GM19463 (cell line): ENCODE data around the gene WNT5A.

Experiments
- ATAC-seq: cut with Tn5 transposase; IDR thresholded peaks from one replicate; pipeline ENCODE4 v1.9.1; 2021; ENCODE audit warnings: mild to moderate bottlenecking, moderate library complexity; ENCODE audit not compliant: unreplicated experiment

The WNT5A gene

GRCh38 chr3:55486857-55487380 lies at the start of gene WNT5A:
Gene WNT5A (minus strand): TSS chr3:55487306. CDS start chr3:55486985, 321 bp downstream.
- no peak for ATAC-seq

- ATAC-seq = no peak
These were observed 47.8 kb upstream of the WNT5A start for GRCh38 chr3:55534876-55535275.

- no peak for ATAC-seq
These were observed 45.7 kb upstream of the WNT5A start for GRCh38 chr3:55532806-55533205.

DNA sequence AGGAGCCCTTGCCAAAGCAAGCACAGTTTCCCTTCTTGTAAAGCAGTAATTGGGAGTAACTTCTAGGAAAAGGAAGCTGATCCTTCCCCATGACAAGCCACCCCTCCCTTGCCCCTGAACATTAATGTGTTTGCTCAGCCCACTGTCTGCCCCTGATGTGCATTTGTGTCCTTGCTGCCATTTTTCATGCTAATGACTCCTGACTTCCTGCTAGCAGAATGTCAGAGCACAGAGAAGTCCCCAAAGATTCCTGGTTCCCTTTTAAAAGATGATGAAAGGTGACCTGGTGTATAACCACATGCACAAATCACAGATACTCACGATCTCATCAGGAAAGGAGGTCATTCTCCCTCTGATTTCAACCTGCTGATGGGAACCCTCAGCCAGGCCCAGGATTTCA lies 44.2 kb upstream of the WNT5A start:
- ATAC-seq = no peak

- no peak for ATAC-seq
These were observed 40.3 kb upstream of the WNT5A start for GRCh38 chr3:55527361-55527760.

GRCh38 chr3:55526332-55527030 lies 39.4 kb upstream of the WNT5A start:
- ATAC-seq = no peak

GRCh38 chr3:55525436-55525835 lies 38.3 kb upstream of the WNT5A start:
- no peak for ATAC-seq

GRCh38 chr3:55524565-55525244 lies 37.6 kb upstream of the WNT5A start:
- ATAC-seq = no peak

DNA sequence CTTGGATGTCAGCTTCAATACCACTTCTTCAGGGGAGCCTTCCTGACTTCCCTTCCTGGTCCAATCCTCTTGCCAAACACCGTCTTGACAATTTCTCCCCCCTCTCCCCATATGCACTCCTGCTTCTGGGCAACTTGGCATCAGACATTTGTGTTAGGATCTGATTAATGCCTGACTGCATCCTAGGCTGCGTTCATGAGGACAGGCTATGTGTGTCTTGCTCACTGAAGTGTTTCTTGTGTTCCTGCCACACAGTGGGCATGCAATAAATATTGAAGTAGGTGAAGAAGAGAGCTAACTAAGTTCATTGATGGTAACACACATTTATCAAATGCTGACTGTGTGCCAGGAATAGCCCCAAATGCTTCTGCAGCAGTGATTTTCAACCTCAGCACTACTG lies 36.4 kb upstream of the WNT5A start:
- ATAC-seq = no peak

- no peak for ATAC-seq
These were observed 34.8 kb upstream of the WNT5A start for GRCh38 chr3:55521738-55522421.

GRCh38 chr3:55521064-55521737 lies 34.1 kb upstream of the WNT5A start:
- ATAC-seq = no peak

DNA sequence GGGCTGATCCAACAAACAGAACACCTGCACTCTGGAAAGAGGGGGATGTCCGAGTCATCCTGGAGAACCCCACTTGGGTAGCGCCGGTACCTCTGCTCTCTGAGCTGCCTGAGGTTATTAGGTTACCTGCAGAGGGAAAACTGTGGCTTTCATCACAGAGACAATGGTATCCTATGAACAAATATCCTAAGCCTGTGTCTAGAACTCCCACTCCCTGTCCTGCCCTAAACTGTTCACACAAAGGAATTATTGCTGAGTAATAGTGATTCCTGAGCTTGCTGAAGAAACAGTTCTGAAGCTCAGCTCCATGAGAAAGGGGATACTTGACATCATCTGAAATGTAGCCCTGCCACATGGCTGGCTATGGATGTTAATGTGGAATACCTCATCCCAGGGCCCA lies 31.9 kb upstream of the WNT5A start:
- no peak for ATAC-seq

DNA sequence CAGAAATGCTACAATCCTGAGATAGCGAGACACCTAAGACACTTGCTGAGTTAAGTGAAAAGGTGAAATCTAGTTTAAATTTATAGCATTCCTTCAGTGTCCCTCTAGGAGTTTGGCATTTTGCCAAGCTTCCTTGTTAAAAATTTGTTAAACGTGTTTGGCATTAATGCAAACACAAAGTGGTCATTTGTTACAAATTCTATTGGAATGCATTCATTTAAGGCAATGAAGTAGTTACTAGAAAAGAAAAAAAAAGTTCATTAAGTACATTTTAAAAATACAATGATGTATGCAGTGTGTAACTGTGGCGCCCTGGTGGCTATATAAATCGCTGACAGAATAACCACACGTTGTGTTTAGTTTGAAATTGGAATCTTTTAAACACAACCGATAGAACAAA lies 31.3 kb upstream of the WNT5A start:
- no peak for ATAC-seq

- ATAC-seq = no peak
These were observed 29.4 kb upstream of the WNT5A start for GRCh38 chr3:55516392-55517030.

GRCh38 chr3:55515550-55516246 lies 28.6 kb upstream of the WNT5A start:
- ATAC-seq = no peak

GRCh38 chr3:55514962-55515361 lies 27.9 kb upstream of the WNT5A start:
- ATAC-seq = no peak

DNA sequence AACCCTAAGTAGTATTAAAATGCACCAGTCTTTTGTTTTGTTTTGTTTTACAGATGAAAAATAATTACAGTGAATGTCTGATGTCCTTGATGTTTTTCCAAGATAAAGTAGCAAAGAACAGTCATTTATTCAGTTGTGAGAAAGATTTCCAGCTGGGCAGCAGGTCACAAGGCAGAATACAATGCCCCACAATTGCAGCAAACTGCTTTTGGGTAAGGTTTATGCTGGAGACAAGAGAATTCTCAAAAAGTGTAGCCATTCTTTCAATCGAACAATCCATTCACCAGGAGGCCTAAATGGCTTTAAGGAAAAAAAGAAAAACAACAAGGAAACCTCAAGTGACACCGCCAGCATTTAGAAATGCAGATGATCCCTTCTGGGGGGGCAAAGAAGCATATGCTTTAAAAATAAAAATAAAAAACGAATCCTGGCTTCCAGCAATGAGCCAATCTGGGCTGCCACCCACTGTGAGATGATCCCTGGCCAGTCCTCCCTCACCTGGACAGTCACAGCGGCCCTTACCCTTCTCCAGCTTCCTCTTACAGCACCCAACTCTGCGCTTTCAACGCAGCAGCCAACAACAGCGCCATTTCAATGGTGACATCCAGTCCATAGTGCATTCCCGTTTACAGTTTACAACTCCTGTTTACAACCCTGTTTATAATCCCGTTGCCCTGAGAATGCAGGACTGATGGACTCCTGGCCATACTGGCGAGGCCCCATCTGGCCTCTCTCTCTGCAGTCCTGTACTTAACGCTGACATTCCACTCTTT lies 25.7 kb upstream of the WNT5A start:
- ATAC-seq = no peak

GRCh38 chr3:55511895-55512570 lies 24.9 kb upstream of the WNT5A start:
- no peak for ATAC-seq

GRCh38 chr3:55508335-55508734 lies 21.2 kb upstream of the WNT5A start:
- ATAC-seq = no peak
